Heart right ventricle (tissue), 16 donors: ENCODE measurements around the gene ST6GALNAC3. TPM values are rescaled to one million over a fixed set of nuclear protein-coding genes. Genes with fewer than 3 reads are reported as not detected.

ENCODE experiments used
- ATAC-seq, 8 donors: fragments of 200-7000 bp; cut with Tn5 transposase; one replicate each; pipeline ENCODE4 v1.9.1; 2020; ENCODE audit warnings: mild to moderate bottlenecking in 8 of 8, moderate library complexity in 8 of 8, moderate number of reproducible peaks in 1 of 8
- DNase-seq, 2 donors: peaks; one replicate each; pipeline ENCODE4 v3.0.0-alpha.2; 2020
- H3K27ac ChIP-seq, 10 donors: fragments of 200-600 bp; sonication (generic) in 2 of 10; one replicate each; pipeline versions ENCODE4 v1.5.0 to v1.8.0; 2020 to 2022; ENCODE audit warnings: mild to moderate bottlenecking in 3 of 10
- H3K27me3 ChIP-seq, 7 donors: fragments of 200-600 bp; one replicate each; pipeline ENCODE4 v1.8.0; 2021 to 2022; ENCODE audit warnings: mild to moderate bottlenecking in 2 of 7
- H3K36me3 ChIP-seq, 9 donors: fragments of 200-600 bp; sonication (generic) in 1 of 9; one replicate each; pipeline versions ENCODE4 v1.5.0 to v1.8.0; 2020 to 2022; ENCODE audit warnings: mild to moderate bottlenecking in 2 of 9
- H3K4me1 ChIP-seq, 9 donors: fragments of 200-600 bp; sonication (generic) in 1 of 9; one replicate each; pipeline versions ENCODE4 v1.5.0 to v1.8.0; 2020 to 2022; ENCODE audit warnings: mild to moderate bottlenecking in 4 of 9
- H3K4me3 ChIP-seq, 10 donors: fragments of 200-600 bp; sonication (generic) in 2 of 10; one replicate each; pipeline versions ENCODE4 v1.5.0 to v1.8.0; 2020 to 2022; ENCODE audit warnings: mild to moderate bottlenecking in 7 of 10, moderate library complexity in 2 of 10
- H3K9me3 ChIP-seq, 11 donors: fragments of 200-600 bp in 10 of 11; sonication (generic) in 2 of 11; one replicate each; pipeline versions ENCODE4 v1.5.0 to v1.8.0; 2013 to 2022; ENCODE audit warnings: mild to moderate bottlenecking in 2 of 11, control low read depth in 1 of 11, moderate library complexity in 1 of 11
- WGBS, 2 donors: extraction: QIAGEN DNeasy Blood & Tissue Kit; methylation state at CpG; one replicate each; pipeline ENCODE4 v1.1.7; 2013; ENCODE audit warnings: inconsistent platforms in 1 of 2; 5-methylcytosine and 5-hydroxymethylcytosine counted together
- intact Hi-C, 10 donors: fragments of 100-400 bp; cut with DNase I; formaldehyde crosslinking; loops; one replicate each; pipeline versions ENCODE4 v1.11.1 to v1.14.2; 2022
- polyA plus RNA-seq, 2 donors: library from polyadenylated mRNA; stranded (reverse); fragments of 200-250 nt; gene quantifications; one replicate each; pipeline ENCODE4 v1.2.3, GENCODE V29; 2013
- total RNA-seq, 10 donors: library from RNA; stranded (reverse); fragmentation: NEBNext Ultra II Directional in 3 of 10; extraction: Animal tissue kit (Norgen Biotek cat#: 25700) in 3 of 10; gene quantifications; one replicate each; pipeline versions ENCODE4 v1.2.1 to v1.2.4, GENCODE V29; 2021 to 2023
- TF ChIP-seq, protein P1 (sequence below), 9 donors: fragments of 200-600 bp; sonication (generic) in 2 of 9; IDR thresholded peaks; one replicate each; pipeline versions ENCODE4 v1.5.0 to v1.8.0; 2021 to 2022; ENCODE audit warnings: antibody characterized with exemption in 9 of 9, mild to moderate bottlenecking in 5 of 9, moderate library complexity in 1 of 9
- donor health status: Arrhythmogenic right ventricular cardiomyopathy.
- donor health status: ischemic (EF 13 %, LVEDD 7.1; RV severe dilation, severe dysfunction).
- donor health status: healthy with polysubstance abuse.
- donor health status: DM: no; HTN: yes; CAD: no.
- donor health status: DM: no; HTN: no; CAD: no.
- donor health status: ischemic (EF 25% LVEDD 6.9; RV normal size, moderate dysfunction).
- donor health status: ischemic (EF 25% LVEDD 5.7; RV mildly dilated, moderate dysfunction).
- donor health status: healthy.
- donor health status: DM: yes; HTN: yes; CAD: no.
- donor health status: Ischemic cardiomyopathy.
- donor health status: ischemic (EF 35%, LVEDD 5.7; RV mildly dilated, moderate dysfunction).
- donor health status: nonischemic (EF 11% LVEDD 7.7; RV severe dilation, severe dysfunction).
- donor health status: DM: yes; HTN: yes; CAD: no.
- donor health status: PGD.
- donor health status: ischemic (EF 29% LVEDD 5.4; RV normal size, mild dysfunction).
- donor health status: nonischemic (EF 23%, LVEDD 6.1; RV moderate dilation, normal function).

The ST6GALNAC3 gene
- total and polyA plus RNA-seq, 12 donors, result 2.8 to 10.3 (median 4.8) TPM

DNA sequence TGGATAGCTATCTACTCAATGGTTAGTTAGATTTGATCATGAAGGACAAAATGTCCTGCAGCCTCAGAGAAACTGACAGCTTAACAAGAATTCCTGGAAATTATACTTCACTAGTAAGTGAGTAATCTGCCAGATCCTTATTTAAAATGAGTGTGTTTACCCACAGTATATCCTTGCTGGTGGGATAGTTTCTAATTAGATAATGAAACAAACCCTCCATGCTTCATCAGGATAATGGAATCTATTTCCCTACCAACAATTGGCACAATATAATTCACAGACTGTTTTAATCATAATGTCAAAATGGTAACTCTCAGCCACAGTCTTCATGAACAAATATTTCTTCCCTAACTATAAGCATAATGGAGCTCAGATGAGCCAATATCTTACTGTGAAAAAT is 553.4 kb downstream of the ST6GALNAC3 start:
- Histone ChIP-seq H3K36me3 (peaks cover 0 to 6% (median 0%) of the 10 kb centered on the region in 9 donors), H3K9me3 (no peaks in the 10 kb centered on the region), H3K4me3 (no peak overlapping the region), H3K4me1 (no peaks in the 10 kb centered on the region), H3K27me3 (no peaks in the 10 kb centered on the region), H3K27ac (no peak overlapping the region)
- no peak for ATAC-seq
- intact Hi-C loops, result no loop called here
- TF ChIP-seq, protein P1, sequence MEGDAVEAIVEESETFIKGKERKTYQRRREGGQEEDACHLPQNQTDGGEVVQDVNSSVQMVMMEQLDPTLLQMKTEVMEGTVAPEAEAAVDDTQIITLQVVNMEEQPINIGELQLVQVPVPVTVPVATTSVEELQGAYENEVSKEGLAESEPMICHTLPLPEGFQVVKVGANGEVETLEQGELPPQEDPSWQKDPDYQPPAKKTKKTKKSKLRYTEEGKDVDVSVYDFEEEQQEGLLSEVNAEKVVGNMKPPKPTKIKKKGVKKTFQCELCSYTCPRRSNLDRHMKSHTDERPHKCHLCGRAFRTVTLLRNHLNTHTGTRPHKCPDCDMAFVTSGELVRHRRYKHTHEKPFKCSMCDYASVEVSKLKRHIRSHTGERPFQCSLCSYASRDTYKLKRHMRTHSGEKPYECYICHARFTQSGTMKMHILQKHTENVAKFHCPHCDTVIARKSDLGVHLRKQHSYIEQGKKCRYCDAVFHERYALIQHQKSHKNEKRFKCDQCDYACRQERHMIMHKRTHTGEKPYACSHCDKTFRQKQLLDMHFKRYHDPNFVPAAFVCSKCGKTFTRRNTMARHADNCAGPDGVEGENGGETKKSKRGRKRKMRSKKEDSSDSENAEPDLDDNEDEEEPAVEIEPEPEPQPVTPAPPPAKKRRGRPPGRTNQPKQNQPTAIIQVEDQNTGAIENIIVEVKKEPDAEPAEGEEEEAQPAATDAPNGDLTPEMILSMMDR (IDR thresholded peaks at IDR 0.05), result no peak
- DNase-seq, result no peak

DNA sequence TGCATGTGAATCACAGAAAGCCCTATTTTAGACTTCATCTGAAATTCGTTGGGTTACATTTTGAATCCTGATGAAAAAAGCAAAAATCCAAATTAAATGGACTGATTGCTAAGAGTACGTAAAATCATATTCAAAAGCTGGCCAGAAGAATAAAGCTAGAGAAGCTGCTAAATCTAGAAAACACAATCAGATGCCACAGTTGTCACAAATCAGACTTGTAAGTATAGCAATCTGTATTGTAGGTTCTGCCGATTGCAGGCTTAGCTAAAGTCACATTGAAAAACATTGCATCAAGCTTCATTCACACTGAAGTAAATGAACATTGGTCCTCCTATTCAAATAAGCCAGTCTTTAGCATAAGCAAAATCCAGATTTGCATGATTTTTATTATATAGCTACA is 557.6 kb downstream of the ST6GALNAC3 start:
- Histone ChIP-seq H3K36me3 (peaks cover 0 to 6% (median 0%) of the 10 kb centered on the region in 9 donors), H3K27me3 (no peaks in the 10 kb centered on the region), H3K4me1 (no peaks in the 10 kb centered on the region), H3K9me3 (no peaks in the 10 kb centered on the region), H3K4me3 (no peak overlapping the region), H3K27ac (no peak overlapping the region)
- no peak for ATAC-seq
- intact Hi-C loops, result no loop called here
- TF ChIP-seq, protein P1 (IDR thresholded peaks at IDR 0.05), result no peak
- WGBS, 2 donors, result 94 to 96% methylated on average over 3 of the region's 3 CpGs
- no peak for DNase-seq

DNA sequence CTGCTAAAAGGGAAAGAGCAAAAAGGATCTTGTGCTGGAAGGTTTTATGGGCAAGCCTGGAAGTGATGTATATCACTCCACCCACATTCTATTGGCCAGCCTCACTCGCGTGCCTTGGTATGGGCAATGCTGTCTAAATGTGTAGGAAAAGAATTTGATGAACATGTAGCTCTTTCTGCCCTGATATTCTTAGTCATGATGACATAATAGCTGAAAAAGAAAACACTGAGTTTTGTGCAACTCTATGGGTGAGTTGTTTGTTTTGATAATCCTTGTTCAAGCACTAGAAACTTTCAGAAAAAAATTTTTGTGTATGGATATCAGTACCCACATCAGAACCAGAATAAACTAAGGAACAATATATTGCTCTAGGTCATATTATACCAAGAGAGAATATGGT is 561.2 kb downstream of the ST6GALNAC3 start:
- DNase-seq (no peak), ATAC-seq (no peak)
- intact Hi-C loops, result no loop called here
- no peaks in the 10 kb centered on the region for H3K27me3 ChIP-seq
- no peaks in the 10 kb centered on the region for H3K36me3 ChIP-seq
- no peaks in the 10 kb centered on the region for H3K4me1 ChIP-seq
- WGBS, 2 donors, result 96 to 99% methylated on average over 2 of the region's 2 CpGs
- no peak overlapping the region for H3K4me3 ChIP-seq
- no peaks in the 10 kb centered on the region for H3K9me3 ChIP-seq
- H3K27ac ChIP-seq, result no peak overlapping the region
- TF ChIP-seq, protein P1 (IDR thresholded peaks at IDR 0.05), result no peak

GRCh38 chr1:76639181-76639580 is 564.6 kb downstream of the ST6GALNAC3 start:
- no peaks in the 10 kb centered on the region for H3K9me3 ChIP-seq
- no peak for DNase-seq
- H3K27ac ChIP-seq, result no peak overlapping the region
- H3K4me1 ChIP-seq, result peaks cover 0 to 3% (median 0%) of the 10 kb centered on the region in 9 donors
- intact Hi-C loops, result no loop called here
- H3K27me3 ChIP-seq, result no peaks in the 10 kb centered on the region
- TF ChIP-seq, protein P1 (IDR thresholded peaks at IDR 0.05), result no peak
- no peaks in the 10 kb centered on the region for H3K36me3 ChIP-seq
- H3K4me3 ChIP-seq, result no peak overlapping the region
- WGBS, 2 donors, result 95 to 98% methylated on average over 2 of the region's 2 CpGs
- ATAC-seq, result no peak

GRCh38 chr1:76640092-76640491 is 565.5 kb downstream of the ST6GALNAC3 start:
- DNase-seq (no peak), ATAC-seq (no peak)
- no peak overlapping the region for H3K27ac ChIP-seq
- H3K36me3 ChIP-seq, result no peaks in the 10 kb centered on the region
- H3K27me3 ChIP-seq, result no peaks in the 10 kb centered on the region
- H3K4me3 ChIP-seq, result no peak overlapping the region
- H3K9me3 ChIP-seq, result no peaks in the 10 kb centered on the region
- peaks cover 0 to 3% (median 0%) of the 10 kb centered on the region in 9 donors for H3K4me1 ChIP-seq
- TF ChIP-seq, protein P1 (IDR thresholded peaks at IDR 0.05), result no peak
- intact Hi-C loops, result no loop called here
